HG03039 (cell line): ENCODE measurements around the gene SIK1.
"Not testable (repeated sequence)": the region's sequence is repeated elsewhere in the genome, so short reads cannot be mapped to it uniquely, and the experiment has no call there.

Experiments
- ATAC-seq: cut with Tn5 transposase; IDR thresholded peaks from one replicate; pipeline ENCODE4 v1.9.1; 2021; ENCODE audit warnings: mild to moderate bottlenecking, moderate library complexity; ENCODE audit not compliant: unreplicated experiment

Gene SIK1

DNA sequence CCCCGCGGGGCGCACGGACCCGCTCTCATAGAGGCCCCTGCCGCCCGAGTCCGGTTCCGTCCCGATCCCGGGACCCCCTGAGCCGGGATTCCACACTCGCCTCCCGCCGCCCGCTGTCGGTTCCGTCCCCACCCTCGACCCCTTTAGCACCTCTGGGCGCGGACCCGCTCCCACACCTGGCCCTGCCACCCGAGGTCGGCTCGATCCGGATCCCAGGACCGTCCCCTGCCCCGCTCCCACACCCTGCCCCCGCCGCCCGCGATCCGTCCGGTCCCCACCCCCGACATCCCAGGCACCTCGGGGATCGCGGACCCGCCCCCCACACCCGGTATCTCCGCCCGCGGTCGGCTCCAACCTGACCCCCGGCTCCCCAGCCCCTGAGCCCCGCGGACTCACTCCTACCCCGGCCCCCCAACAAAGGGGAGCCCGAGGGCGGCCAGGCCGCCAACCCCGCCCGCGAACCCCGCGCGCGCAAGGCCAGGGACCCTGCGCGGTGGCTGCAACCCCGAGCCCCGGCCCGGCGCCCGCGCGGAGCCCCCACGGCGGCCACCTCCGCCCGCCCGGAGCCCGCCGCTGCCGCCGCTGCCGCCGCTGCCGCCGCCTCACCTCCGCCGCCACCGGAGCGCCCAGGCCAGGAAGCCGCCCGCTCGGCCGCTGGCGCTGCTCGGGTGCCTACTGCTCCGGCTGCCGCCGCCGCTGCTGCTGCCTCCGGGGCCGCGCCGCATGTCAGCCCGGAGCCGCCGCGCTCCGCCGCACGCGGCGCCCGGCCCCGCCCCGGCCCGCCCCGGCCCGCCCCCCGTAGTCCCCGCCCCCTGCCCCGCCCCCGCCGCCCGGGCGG, at the start of gene SIK1:
SIK1 (minus strand) TSS at position 728 of the 838 bp plus-strand sequence. CDS start 953 bp downstream, outside the sequence.
- peak; percentile 44 for ATAC-seq

DNA sequence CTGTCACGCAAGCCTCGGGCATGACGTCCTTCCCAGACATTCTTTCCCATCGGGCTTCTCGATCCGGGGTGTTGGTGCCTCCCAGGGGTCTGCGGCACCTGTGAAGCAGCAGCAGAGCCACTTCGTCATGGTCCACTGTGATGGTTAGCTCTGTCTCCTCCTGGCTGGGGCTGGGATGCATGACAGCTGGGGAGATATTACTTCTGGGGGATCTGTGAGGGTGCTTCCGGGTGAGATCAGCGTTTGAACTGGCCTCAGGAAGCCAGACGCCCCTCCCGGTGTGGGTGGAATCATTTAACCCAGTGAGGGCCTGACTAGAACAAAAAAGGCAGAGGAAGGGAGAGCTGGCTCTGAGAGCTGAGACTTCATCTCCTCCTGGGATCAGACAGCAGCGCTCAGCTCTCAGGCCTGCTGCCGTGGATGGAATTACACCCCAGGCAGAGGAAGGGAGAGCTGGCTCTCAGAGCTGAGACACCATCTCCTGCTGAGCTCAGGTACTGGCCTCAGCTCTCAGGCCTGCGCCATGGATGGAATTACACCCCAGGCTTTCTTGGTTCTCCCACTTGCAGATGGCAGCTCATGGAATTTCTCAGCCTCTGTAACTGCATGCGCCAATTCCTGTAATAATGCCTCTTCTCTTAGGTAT, 44.8 kb upstream of the SIK1 start:
- ATAC-seq: not testable (repeated sequence)

DNA sequence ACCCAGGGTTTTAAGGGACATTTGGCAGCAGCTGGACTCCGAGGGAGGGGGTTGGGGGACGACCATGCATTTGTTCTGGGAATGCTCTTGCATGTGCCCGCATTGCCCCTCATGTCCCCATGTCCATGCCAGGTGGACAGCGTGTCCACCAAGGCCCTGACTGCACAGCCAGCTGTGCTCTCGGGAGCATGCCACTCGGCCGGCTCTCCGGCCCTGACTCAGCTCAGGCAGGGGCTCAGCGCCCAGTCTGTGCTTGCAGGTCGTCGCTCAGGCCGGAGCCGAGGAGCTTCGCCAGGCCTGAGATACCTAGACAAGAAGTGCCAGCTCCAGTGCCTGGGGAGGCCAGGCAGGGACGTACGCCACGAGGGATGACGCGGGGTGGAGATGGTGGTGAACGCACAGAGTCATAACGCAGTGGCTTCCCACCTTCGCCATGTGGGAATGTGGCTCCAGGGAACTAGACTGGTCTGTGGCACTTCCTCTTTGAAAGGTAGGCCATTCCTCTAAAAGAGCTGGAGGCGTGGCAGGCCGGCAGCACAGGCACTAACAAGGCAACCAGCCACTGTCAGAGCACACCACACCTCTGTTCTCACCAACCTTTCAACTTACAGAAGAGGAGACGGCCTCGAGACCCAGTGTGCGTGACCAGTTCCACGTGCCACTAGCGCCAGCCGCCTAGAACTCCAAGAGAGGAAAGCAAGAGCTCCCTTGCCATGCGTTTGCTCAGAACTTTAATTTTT, 43.0 kb upstream of the SIK1 start:
- ATAC-seq: not testable (repeated sequence)

DNA sequence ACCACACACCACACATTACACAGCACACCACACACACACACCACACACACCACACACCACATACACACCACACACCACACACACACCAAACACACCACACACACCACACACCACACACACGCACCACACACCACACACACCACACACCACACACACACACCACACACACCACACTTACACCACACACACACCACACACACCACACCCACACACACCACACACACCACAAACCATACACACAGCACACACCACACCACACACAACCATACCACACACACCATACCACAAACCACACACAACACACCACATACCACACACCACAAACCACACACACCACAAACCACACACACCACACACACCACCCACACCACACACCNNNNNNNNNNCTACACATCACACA, 40.9 kb upstream of the SIK1 start:
- ATAC-seq: no peak

DNA sequence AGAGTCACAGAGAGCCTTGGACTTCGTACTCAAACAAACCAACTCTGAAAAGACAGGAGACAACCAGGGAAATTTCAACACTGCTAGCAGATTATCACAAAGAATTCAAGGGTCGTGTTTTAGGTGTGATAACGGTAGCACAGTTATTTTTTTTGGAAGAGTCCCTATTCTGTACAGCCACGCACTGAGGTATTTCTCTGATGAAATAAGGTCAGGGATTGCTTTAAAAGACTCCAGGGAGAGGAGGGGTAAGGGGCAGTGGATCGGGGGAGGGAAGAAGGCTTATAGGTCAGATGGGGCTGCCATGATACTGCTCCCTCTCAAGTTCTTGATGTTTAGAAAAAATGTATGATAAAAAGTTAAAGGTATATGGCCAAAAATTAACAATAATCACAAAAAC, 38.2 kb upstream of the SIK1 start:
- ATAC-seq: not testable (repeated sequence)

DNA sequence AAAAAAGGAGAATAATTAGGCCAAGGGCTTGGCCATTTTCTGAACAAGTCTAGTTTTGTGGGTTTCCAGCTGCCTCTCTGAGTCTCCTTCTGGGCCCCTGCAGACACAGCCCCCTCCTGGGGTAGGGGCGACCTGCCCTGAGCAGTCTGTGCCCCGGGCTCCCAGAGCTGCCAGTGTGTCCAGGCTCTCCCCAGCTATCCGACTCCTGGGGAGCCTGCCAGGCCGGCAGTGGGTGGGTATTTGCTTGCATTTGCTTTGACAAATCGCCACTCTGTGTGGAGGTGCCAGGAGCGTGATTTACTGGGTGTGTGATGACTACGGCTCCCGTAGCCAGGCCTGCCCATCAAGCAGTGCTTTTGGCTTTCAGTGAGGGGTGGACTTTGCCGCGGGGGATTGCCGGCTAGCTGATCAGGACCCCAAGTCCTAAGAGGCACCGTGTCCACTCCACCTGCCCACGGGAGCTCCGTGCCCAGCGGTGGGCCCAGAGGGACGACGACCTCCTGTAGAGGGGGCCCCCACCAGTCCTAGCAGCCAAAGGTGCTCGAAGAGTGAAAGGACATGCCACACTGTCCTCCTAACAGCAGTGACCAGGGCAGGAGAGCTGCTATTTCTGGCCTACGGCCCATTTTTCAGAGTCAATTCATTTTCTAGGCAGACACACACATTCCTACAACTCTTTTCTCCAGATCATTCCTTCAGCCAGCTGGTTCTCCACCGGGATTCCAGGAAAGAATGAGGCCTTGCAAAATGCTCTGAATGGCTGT, 36.7 kb upstream of the SIK1 start:
- not testable (repeated sequence) for ATAC-seq

DNA sequence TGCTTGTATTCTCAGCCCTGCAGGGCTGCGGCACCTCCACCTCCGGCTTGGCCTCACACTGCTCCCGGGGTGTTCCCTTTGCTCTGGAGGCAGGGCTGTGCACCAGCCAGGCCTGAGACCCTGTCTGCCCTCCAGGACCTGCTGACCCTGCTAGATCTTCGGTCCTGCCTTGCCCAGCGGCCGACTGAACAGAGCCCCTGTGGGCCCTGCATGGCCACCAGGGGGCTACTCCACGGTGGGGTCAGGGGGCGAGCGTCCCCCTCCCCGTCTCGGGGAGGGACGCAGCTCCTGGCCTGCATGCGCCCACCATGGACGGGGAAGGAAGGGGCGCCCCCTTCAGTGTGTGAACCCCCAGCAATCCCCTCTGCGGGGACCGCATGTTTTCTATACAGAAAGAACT, 36.0 kb upstream of the SIK1 start:
- not testable (repeated sequence) for ATAC-seq

DNA sequence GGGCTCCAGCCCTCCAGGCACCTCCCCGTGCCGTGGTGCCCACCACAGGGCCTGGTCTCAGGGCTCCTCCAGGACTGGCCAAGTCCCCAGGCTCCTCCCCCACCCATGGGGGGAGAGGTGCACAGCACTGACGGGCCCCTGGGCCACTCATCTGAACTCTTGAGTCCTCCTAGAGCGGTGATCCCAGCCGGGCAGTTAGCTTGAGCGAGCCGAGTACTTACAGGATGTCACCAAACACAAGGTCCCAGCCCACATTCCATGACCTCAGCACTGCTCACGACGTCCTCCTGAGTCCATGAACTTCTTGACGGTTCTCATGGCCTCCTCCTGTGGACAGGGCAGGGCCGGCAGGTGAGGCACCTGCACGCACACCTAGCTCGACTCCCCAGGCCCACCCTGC, 33.5 kb upstream of the SIK1 start:
- ATAC-seq: not testable (repeated sequence)

DNA sequence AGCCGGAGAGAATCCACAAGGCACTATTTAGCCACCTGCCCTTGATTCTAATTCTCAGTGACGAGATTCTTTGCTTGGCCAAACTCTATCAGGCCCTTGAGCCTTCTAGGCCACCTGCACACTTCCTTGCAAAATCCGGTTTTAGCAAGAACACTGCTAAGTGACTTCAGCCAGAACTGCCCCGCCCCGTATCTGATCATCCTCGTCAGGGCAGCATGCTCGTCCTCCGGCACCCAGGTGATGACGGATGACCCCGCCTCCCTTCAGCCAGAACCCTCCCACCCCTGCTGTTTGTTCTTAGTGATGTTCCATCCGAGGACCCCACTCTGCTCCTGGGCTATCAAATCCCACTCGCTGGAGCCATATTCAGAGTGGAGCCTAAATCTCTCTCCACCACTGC, 32.1 kb upstream of the SIK1 start:
- not testable (repeated sequence) for ATAC-seq

DNA sequence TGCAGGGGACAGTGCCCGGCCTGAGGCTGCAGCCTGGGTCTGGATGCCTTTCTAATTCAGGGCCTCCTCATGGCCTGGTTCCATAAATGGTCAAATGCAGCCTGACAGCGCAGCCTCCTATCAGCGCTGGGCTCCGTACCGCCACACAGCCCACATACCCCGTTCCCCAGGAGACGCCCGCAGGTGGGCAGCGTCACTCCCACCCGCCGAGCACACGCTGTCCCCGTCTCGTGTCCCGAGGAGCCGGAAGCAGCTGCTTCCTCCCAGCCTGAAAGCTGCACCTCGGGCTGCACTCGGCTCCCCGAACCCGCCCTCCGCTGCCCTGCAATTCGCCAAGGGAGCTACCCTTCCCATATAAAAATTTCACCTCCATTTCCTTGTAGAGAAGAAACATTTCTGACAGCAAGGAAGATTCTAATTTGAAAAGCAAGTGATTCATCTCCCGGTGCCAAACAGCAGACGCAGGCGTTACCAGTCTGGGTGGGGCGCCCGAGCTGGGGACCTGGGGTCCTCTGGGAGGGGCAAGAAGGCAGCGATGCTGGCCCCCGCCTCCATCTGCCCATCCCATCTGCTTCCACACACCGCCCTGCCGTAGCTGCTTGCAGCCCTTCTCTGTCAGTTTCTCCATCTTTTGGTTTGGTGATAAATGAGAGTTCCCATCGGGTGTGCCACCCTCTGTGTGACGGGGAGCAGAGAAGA, 29.8 kb upstream of the SIK1 start:
- ATAC-seq: not testable (repeated sequence)

DNA sequence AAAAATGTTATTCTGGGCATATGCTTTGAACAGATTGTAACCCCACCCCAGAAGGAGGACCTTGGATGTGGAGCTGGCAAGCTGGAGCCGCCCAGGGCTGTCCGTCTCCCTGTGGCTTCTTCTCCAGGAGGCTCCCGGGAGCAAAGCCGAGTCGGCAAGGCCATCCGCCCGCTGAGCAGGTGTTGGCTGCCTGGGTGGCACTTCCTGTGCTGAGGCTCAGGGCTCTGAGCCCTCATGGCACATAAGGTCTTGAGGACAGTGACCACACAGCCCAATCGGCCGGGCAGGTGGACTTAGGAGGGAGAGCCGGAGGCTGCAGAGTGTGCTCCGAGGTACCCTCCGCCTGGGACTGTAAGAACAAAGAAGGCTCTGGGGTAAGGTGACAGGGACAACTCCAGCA, 28.8 kb upstream of the SIK1 start:
- ATAC-seq: not testable (repeated sequence)

DNA sequence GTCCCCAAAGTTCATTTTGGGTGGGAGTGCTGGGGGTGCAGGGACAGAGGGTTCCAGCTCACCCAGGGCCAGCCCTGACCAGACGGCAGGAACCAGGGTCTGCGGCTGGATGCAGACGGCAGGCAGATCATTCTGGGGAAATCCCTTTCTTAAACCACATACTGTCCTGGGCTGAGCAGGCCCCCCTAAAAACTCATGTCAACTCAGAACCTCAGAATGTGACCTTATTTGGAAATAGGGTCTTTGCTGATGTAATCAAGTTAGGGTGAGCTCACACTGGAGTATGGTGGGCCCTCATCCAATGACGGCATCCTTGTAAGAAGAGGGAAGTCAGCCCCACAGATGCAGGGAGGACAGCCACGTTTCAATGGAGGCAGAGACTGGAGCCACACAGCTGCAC, 27.2 kb upstream of the SIK1 start:
- ATAC-seq: not testable (repeated sequence)

DNA sequence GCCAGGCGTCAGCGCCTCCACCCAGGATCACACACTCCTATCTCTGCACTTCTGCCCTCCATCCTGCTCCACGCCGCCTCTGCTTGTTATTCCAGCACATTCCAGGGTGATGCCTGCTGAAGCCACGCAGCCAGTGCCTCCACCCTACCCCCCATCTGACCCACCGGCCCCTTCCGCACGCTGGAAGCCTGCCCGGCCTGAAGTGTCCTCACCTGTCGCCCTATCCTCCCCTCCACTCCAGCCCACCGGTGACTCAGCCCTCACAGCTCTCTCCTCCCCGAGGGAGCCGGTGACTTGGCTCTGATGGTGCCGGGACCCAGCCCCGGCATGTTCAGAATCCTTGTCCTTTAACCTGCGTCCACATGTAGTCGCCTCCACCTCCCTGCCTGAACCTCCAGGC, 24.9 kb upstream of the SIK1 start:
- not testable (repeated sequence) for ATAC-seq

DNA sequence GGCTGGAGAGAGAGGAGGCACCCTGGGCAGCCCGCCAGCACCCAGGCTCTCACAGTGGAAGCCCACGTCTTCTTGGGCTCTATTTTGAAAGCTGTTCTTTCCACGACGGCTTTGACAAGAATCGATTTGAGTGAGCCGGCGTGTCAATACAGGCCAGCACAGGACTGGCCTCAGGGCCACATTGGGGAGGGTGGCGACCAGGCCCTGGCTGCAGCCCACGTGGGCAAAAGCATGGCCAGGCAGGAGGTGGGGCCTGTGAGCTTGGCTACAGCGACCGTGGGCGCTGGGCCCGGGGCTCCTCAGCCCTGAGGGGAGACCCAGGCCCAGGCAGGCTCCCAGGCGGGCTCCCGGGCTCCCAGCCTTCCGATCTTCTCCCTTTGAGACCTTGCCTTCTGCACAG, 23.4 kb upstream of the SIK1 start:
- not testable (repeated sequence) for ATAC-seq

DNA sequence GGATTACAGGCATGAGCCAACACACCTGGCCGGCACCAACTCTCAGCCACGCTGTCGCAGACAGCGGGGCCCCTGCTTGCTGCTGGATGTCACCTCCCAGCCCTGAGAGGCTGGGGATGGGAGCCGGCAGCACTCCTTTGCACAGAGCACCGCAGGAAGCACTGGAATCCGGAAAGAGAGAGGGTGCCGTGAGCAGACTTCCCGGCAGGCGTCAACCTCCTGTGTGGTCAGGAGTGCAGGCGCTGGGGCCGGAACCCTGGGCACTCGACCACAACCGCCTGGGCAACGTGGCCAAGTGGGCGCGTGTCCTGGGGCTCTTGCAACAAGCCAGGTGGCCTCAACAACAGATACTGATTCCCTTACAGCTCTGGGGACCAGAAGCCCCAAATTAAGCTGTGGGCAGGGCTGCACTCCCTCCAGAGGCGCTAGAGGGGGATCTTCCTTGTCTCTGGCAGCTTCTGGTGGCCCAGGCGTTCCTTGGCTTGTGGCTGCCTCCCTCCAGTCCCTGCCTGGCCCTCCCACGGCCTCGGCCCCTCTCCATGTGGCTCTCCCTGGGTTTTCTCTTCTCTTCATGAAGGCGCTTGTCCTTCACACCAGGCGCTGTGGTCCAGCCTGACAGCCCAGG, 20.5 kb upstream of the SIK1 start:
- not testable (repeated sequence) for ATAC-seq

DNA sequence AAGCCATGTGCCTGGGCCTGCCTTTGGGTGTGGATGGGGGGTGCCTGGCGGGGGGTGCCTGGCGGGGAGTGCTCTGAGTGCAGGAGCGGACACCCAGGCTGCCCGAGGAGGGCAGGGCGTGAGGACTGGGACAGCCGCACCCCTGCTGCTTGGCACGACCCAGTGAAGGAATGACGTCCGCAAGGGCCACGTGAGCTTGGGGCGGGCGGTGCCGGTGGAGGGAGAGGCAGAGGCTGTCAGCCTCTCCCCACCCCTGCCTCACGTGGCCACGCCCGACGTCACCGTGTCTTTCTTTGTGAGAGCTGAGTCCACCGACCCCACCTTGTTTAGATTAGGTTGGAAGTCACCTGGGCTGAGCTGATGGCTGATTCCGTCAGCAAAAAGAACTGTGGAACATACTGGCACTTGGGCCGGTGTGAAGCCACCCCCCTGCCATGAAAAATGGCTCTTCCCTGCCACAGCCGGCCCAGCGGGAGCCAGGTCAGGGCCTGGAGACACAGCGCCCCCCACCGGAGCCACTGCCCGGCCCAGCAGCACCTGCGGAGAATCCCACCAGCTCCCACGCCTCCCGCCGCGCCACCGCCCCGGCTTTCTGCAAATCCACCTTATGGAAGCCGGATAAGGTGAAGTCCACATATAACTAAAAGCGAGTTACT, 19.5 kb upstream of the SIK1 start:
- ATAC-seq: not testable (repeated sequence)

DNA sequence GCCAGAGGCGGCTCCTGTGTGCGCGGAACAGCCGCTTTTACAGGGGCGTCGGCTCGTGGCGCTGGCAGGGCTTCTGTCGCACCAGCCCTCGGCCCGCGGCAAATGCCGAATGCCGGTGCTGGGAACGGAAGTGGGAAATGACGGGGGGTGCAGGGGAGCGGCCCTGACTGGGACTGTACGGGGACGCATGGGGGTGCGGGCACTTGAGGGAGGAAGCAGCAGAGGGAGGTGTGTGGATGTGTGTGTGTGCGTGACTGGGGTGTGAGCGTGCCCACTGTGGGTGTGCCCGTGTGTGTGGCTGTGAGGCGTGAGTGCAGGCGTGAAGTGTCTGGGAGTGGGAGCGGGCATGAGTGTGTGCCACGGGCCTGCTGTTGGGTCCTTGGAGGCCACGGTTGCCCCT, 17.6 kb upstream of the SIK1 start:
- ATAC-seq: not testable (repeated sequence)

DNA sequence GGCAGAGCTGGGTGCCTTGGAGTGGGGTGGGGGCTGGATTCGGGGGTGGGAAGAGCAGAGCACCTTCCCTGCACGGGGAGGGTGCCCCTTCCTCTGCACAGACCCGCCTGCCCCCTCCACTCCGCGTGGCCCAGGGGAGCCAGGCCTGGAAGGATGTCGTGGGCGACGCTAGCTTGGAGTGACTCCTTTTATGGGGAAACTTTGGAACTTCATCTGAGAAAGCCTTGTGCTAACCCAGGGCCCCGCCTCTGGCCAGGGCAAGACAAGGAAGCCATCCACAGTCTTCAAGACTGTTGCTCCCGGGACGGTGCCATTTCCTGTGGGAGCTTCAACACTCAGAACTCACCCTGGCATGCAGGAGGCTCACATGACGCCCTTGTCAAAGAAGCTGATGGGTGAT, 15.6 kb upstream of the SIK1 start:
- not testable (repeated sequence) for ATAC-seq
